GM11168 (cell line): Measurements from ENCODE around the gene CDON.

Experiments used
- in situ Hi-C: fragments of 300-500 bp; cut with MboI; formaldehyde crosslinking; loops from one replicate; pipeline ENCODE4 v1.12.0; 2022; ENCODE audit warnings: low sequenced_read_pairs; ENCODE audit not compliant: unreplicated experiment

CDON gene

DNA sequence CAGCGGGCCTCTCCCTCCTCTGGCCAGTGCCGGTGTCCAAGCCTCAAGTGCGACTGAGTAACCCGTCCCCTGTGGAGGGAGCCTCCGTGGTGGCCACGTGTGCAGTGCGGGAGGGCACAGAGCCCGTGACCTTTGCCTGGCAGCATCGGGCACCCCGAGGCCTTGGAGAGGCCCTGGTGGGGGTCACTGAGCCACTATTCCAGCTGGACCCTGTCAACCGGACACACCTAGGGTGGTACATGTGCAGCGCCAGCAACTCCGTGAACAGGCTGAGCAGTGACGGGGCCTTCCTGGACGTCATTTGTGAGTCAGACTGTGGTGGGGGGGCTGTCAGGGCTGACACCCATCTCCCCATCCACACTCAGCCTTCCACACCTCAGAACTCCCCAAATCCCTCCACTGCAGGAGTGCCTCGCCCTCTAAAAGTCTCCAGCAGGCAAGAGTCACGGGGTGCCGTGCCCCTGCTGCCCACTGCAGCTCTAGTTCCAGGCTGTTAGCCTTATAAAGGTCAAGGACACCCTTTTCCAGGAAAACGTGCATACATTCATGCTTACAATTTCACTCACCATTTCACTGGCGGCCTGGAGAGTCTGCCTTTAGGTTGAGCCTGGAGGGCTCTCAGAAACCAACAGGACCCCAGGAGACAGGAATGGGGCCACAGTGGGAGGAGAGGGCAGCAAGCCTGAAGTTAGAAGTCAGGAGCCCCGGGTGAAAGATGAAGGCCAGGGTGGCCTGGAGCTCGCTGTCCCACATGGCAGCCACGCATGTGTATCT, 114.2 kb downstream of the CDON start:
- in situ Hi-C loops, result no loop called here

DNA sequence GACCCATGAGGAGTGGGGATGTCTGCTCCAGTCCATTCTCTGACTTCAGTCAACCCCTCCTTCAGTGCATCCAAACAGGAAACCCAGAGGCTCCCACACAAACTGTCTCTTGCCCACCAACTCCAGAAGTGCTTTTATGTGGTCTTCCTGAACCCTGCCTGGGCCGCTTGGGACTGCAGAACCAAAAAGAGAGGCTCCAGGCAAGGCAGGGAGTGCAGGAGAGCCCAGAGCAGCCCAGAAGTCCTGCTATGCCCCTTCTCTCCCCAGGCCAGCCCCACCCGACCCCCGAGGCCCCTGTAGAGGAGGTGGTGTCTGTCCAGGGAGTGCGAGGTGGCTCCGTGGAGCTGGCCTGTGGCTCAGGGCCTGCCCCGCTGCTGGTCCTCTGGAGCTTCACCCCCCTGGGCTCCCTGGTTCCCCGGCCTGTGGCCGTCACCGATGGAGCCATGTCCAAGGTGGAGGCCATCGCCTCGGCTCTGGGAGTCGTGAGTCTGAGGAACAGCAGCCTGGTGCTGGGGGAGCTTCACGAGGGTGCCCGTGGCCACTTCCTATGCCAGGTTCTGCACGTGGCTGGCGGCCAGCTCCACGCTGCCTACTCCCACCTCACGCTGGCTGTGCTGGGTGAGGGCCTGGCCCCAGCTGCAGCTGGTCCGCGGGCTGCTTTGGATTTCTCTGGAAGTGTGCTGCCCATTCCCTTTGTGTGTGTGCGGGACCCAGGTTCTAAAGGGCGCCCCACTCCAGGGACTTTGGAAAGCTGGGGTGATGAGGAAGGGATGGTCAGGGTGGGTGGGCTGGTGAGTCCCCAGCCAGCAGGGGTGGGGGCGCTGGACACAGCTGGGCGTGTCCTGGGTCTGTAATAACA, 115.0 kb downstream of the CDON start:
- in situ Hi-C loops, result no loop called here

DNA sequence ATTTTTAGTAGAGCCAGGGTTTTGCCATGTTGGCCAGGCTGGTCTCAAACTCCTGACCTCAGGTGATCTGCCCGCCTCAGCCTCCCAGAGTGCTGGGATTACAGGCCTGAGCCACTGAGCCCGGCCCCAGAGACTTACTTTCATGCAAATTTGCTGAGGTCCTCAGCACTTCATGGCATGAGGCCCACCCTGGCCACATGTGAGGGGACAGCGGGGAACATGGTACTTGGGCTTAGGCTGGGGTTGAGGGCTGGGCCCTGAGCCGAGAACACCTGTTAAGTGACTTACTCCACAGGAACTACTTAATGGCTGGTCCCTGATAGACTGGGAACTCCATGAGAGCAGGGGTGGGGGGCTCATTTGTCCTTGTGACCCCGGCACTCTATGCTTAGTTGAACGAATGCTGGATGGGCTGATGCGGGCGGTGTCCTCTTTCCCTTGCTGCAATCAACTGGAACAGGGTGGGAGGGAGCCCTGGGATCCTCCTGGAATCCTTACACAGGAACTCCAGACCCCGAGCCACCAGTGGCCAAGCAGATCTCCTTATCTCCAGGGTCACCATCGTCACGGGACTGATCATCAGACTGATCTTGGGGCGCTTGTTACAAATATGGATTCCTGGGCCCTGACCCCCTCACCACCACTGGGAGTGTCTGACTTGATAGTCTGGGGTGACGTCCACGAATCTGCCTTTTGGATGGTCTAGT, 115.8 kb downstream of the CDON start:
- in situ Hi-C loops, result no loop called here

GRCh38 chr11:125945797-125946520, 116.7 kb downstream of the CDON start, which contains the start of gene VSIG10L2:
Gene VSIG10L2, plus strand, starts transcription at chr11:125946044. Its CDS starts 12 bp downstream, at chr11:125946056.
- in situ Hi-C loops, result no loop called here

- in situ Hi-C loops, result no loop called here
Observed at GRCh38 chr11:125945011-125945796, 117.5 kb downstream of the CDON start.

GRCh38 chr11:125944350-125945010, 118.2 kb downstream of the CDON start:
- in situ Hi-C loops, result no loop called here

DNA sequence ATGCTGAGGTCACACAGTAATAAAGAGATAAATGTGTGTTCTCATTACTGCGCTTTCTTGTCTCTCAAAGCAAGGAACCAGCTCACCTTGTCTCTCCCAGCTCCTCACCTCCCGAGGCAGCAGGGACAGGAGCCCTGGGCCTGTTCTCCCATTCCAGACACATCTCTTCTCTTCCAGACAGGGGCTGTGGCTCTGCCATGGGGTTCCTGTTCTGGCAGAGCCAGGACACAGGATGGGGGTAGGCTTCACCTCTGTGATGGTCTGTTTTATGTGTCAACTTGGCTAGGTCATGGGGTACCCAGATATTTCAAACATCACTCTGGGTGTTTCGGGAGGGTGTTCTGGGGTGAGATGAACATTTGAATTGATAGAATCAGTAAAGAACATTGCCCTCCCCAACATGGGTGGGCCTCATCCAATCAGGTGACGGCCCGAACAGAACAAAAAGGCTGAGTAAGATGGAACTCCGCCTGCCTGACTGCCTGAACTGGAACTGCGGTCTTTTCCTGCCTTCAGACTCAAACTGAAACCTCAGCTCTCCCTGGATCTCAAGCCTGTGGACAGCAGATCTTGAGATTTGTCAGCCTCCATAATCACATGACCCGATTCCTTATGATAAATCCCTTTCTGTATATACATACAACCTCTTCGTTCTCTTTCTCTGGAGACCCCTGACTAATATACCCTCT, 118.9 kb downstream of the CDON start:
- in situ Hi-C loops, result no loop called here

- in situ Hi-C loops, result no loop called here
Observed at GRCh38 chr11:125942771-125943428, 119.8 kb downstream of the CDON start.

DNA sequence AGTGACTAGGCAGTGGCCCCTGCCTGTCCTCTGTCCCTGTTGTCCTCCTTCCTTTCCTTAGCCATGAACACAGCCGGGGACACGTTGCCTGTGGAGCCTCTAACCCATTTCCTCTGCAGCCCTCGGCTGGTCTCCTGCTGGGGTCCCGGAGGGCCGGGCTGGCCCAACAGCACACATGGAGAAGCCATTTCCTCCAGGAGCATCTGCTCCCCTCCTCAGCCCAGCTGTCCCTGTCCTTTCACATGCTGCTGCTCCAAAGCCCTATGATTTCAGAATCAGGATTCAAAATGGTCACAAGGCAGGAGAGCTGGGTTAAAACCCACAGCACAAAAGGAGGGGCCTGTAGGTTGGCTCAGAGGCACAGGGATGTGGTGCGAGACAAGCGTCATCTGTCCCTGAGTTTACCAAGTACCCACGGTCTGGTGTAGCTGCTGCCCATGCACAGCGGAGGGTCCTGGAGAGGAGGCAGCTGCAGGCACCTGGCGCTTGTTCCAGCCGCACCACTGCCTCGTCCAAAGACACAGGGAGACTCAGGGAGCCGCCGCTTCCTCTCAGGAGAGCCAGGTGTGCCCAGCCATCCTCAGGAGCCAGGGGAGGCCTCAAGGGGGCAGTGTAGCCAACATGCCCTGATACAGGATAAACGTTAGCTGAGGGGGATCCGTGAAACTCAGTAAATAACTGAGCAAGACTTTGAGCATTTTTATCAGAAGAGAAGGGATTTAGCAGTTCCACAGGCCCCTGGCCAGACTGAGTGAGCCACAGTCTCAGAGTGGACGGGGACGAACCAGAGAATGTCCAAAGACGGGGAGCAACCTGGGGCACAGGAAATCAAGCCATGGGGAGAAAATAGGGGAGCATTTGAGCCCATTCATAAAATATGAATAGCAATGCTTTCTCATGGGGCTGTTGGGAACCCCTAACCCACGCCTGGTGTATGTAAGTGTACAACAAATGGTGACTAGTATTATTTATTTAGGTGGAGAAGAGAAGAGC, 120.8 kb downstream of the CDON start:
- in situ Hi-C loops, result no loop called here

DNA sequence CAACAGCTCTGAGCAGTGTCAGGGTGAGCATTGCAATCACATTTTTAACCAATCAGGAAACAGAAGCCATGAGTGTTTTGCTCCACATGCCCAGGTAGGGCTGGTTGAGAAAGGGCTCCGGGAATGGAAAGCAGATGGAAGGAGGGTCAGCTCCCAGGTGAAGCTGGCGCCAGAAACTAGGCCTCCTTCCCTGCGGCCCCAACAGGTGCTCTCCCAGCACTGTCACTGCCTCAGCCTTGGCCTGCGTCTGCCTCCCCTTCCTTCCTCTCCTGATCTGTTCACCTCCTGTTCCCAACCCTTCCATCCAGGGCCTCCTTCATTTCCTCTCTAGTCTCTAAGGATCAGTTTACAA, 121.4 kb downstream of the CDON start:
- in situ Hi-C loops, result no loop called here

- in situ Hi-C loops, result no loop called here
Observed at GRCh38 chr11:125940145-125940544, 122.5 kb downstream of the CDON start.

DNA sequence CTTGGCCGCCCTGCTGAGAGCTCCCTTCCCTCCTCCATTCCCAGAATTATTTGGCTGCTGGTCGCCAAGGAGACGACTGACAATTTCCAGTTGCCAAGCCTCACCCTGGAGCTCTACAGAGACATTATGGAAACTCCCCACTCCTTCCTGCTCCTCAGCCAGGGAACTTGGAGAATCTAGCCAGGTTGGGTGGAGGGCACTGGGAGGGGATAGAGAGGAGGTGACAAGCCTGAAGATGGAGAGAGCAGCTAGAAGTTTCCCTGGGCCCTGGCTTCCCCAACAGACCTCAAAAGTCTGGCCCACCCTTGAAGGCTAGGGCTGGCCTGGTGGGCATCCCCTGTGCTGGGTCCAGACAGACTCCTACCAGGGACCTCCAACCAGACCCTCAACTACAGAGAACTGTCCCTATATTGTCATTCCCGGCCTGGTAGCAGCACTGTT, 123.6 kb downstream of the CDON start:
- in situ Hi-C loops, result no loop called here

GRCh38 chr11:125938418-125938817, 124.2 kb downstream of the CDON start:
- in situ Hi-C loops, result no loop called here

DNA sequence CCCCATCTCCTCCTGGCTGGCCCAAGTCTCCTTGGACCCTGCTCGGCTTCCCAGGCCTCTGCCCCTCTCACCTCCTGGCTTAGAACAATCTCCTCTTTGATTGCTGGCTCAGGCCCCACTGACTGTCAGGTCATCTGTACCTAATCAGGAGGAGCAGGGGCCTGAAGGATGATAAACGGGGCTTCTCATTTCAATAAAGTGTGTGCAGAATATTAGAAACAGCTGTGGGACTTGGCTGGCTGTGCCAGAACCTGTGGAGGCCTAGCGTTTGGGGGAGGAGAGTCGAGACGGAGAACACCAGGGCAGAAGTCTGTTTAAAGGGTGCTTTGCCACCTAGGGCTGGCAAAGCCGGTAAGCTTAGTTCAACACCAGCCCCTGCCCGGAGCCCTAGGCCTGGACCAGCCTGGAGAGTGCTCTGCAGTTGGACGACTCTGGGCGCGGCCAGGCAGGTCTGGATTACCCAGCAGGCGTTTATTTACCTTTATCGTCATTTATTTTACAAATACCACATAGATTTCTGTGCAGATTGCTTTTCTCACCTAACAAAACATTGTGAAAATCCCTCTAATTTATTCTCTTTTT, 127.0 kb downstream of the CDON start:
- in situ Hi-C loops, result no loop called here

- in situ Hi-C loops, result no loop called here
Observed at GRCh38 chr11:125935056-125935455, 127.6 kb downstream of the CDON start.

- in situ Hi-C loops, result no loop called here
Observed at GRCh38 chr11:125934473-125934872, 128.2 kb downstream of the CDON start.
